OCI-LY3 (cell line): Measurements from ENCODE around the gene NUB1.

Experiments
- EZH2phosphoT487 ChIP-seq: fragments of 200-600 bp; shearing (Covaris generic); IDR thresholded peaks from 2 replicates; pipeline ENCODE4 v1.6.1; 2018; ENCODE audit warnings: antibody characterized with exemption, mixed run types, low read depth
- TF ChIP-seq, protein P1 (sequence below): fragments of 200-600, 300-600 bp; sonication (generic); IDR thresholded peaks from 2 replicates; pipeline ENCODE4 v1.5.1; 2014; ENCODE audit warnings: antibody characterized with exemption, low read length, low read depth

DNA sequence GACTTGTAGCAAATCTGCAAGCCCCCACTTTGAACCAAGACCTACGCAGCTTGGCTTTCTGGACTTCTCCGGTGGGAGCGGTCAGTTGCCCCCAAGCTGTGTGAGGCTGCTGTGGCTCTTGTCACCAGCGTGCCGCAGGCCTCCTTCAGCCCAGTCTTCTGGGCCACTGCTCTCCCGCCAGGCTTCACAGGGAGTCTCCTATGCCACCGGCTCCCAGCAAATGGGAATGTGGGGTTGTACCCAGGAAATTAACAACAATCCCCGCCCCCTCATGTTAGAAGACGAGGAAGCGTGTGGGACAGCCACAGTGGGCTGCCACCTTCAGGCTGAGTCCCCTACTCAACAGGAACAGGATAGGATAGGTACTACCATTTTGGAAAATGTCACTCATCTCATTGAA, 64.0 kb downstream of the NUB1 start:
- TF ChIP-seq, protein P1, sequence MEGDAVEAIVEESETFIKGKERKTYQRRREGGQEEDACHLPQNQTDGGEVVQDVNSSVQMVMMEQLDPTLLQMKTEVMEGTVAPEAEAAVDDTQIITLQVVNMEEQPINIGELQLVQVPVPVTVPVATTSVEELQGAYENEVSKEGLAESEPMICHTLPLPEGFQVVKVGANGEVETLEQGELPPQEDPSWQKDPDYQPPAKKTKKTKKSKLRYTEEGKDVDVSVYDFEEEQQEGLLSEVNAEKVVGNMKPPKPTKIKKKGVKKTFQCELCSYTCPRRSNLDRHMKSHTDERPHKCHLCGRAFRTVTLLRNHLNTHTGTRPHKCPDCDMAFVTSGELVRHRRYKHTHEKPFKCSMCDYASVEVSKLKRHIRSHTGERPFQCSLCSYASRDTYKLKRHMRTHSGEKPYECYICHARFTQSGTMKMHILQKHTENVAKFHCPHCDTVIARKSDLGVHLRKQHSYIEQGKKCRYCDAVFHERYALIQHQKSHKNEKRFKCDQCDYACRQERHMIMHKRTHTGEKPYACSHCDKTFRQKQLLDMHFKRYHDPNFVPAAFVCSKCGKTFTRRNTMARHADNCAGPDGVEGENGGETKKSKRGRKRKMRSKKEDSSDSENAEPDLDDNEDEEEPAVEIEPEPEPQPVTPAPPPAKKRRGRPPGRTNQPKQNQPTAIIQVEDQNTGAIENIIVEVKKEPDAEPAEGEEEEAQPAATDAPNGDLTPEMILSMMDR, result no peak
- TF ChIP-seq EZH2phosphoT487, result no peak
